Hepatocyte (in vitro differentiated cells): Measurements from ENCODE around the gene PTPRT.

Source experiments
- CTCF ChIP-seq: fragments of 200-600 bp; sonication (generic); IDR thresholded peaks from 2 replicates; pipeline ENCODE4 v1.5.1; 2016; ENCODE audit warnings: antibody characterized with exemption, mild to moderate bottlenecking; ENCODE audit not compliant: poor library complexity
- EZH2 ChIP-seq: fragments of 200-600 bp; sonication (generic); IDR thresholded peaks from 2 replicates; pipeline ENCODE4 v1.6.1; 2016; ENCODE audit warnings: antibody characterized with exemption, mild to moderate bottlenecking, borderline replicate concordance

- TF ChIP-seq CTCF, result no peak
- no peak for TF ChIP-seq EZH2
These were observed 487.8 kb downstream of the PTPRT start for GRCh38 chr20:42701948-42702347.
